EH (cell line): ENCODE data around the gene ZMAT5.

Experiments used
- DNase-seq: peaks from one replicate; pipeline ENCODE4 v3.0.0-alpha.2; 2015; ENCODE audit warnings: low read depth

The ZMAT5 gene

DNA sequence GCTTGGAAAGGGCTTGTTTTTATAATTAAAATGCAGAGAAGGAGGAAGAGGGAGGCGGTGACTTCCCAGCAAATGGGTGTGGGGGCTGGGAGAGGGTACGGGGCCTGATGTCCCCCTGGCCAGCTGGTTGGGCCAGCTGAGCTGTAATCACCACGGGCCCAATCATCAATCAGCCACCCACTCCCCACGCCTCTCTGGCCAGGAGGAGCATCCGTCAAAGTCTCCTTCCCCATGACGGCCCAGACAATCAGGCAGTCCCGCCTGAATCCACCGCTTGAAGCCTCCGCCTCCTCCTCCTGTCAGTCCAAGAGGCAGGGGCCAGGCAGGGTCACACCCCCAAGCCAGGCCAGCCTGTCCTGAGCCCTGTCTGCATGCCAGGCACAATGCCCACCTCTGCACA is 60.3 kb downstream of the ZMAT5 start:
- no peak for DNase-seq

GRCh38 chr22:29705651-29706050 is 61.2 kb downstream of the ZMAT5 start:
- no peak for DNase-seq

GRCh38 chr22:29704528-29705285 is 62.1 kb downstream of the ZMAT5 start:
- peak; percentile 41 for DNase-seq

- no peak for DNase-seq
Measured at GRCh38 chr22:29703569-29704195, 63.1 kb downstream of the ZMAT5 start.

DNA sequence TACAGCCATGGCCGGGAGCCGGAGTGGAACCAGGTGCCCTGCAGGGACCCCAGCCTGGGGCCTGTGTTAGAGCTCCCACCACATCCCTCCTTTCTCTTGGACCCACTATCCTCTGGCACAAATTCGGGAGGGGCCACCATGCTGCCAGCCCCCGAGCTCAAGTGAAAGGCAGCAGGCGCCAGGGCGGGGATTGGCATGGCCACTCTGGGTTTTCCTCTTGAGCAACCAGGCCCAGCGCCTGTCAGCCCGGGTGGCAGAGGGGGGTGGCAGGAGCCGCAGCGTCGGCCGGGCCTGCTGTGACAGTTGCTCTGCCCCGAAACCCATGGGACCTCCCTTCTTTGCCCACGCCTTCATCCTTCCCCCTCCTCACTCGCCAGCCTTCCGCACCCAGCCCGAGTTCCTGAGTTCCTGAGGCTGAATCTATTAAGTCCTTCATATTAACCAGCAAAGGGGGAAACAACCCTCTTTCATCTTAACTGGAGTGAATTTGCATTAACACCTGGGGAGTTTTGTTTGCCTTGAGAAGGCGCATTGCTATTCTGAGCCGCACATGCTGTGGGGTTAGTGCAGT is 63.8 kb downstream of the ZMAT5 start:
- no peak for DNase-seq

DNA sequence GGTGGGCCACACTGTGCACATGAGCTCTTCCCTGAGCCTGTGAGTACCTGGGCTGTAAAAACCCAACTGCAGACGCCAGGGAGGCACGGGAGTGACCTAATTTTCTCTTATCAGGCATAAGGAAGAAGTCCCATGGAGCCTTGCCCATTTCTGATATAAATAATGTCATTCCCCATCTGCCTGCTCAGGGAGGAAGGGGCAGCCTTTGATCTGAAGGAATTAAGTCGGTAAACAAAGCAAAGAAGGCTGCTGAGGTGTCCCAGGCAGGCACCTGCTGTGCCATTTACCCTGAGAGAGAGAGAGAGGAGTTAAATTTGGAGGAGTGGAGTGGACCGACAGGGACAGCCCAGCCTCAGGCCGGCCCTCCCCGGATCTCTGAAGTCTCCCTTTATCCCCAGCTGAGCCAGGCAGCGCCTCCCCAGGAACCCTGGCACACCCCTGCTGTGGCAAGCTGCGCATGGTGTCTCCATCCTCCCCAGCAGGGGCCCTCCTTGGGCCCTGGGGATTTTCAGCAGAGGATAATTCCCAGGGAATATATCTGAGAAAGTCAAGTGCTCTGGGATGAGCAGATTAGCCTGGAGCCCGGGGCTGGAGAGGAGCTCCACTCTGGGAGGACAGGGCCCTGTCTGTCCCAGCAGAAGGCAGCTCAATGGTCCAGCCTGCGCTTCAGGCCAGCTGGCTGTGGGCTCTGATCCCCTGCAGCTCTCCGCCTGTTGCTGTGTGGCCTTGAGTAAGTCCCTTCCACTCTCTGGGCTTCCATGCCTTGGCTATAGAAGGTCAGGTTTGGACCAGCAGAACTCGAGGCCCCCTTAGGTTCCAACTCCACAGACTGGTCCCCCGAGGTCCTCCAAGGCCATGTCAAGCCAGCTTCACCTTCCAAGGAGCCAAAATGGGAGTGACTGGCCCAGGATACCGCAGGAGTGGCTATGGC is 64.5 kb downstream of the ZMAT5 start:
- no peak for DNase-seq

DNA sequence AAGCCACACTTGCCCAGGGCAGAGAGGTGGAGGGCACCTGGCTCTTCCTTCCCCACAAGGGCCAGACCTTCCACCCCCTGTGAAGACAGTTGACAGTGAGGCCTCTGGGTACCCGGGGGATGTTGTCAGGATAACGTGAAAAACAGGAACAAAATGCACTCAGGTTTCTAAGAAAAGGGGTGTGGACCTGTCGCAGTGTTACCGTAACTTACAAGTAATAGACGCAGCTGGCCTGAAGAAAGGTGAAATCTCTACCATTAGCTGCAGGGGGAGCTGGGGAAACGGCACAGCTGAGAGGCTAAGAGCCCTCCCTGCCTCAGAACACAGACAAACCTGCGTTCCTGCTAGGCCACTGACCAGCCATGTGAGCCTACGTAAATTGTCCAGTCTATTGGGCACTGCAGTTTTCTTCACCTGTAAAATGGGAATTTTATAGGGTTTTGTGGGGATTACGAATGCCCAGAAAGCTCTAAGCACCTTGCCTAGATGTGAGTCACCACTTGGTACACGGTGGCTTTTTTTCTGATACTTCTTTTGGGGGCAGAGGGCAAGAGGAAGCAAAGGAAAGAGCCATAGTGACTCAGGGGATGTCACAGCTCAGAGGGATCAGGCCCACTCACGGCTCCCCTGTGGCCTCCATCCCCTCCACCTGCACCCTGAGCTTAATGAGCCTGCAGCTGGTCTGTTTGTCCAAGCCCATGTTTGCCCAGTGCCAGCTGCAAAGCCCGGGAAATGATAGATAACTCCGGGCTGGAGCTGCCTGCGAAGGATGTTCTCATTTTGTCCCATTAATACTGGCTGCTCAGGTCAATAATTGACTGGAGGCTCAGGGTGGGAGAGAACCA is 65.4 kb downstream of the ZMAT5 start:
- DNase-seq = peak; percentile 38

- DNase-seq = no peak
Measured at GRCh38 chr22:29700900-29701154, 66.0 kb downstream of the ZMAT5 start.

GRCh38 chr22:29700206-29700899 is 66.5 kb downstream of the ZMAT5 start:
- DNase-seq = peak; percentile 74

GRCh38 chr22:29697853-29698598 is 68.8 kb downstream of the ZMAT5 start:
- no peak for DNase-seq

- DNase-seq = no peak
Measured at GRCh38 chr22:29695129-29695926, 71.5 kb downstream of the ZMAT5 start.

GRCh38 chr22:29693671-29694070 is 73.1 kb downstream of the ZMAT5 start:
- DNase-seq = no peak

- no peak for DNase-seq
Measured at GRCh38 chr22:29693161-29693560, 73.6 kb downstream of the ZMAT5 start.

DNA sequence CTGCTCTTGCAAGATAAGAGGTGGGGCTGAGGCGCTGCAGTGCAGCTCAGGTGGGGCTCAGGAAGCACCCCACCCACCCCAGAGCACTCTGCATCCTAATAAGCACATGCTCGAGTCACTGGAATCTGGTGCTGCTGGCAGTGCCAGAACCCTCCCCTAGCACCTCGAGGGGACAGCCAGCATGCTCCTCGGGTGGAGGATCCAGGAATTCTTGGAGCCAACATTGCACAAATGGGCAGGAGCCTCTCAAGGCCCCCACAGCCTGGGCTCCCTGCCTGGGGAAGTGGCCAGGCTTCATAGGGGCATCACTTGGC is 74.5 kb downstream of the ZMAT5 start:
- no peak for DNase-seq

- no peak for DNase-seq
Measured at GRCh38 chr22:29691636-29692326, 75.0 kb downstream of the ZMAT5 start.

GRCh38 chr22:29690476-29690875 is 76.3 kb downstream of the ZMAT5 start:
- peak; percentile 62 for DNase-seq

DNA sequence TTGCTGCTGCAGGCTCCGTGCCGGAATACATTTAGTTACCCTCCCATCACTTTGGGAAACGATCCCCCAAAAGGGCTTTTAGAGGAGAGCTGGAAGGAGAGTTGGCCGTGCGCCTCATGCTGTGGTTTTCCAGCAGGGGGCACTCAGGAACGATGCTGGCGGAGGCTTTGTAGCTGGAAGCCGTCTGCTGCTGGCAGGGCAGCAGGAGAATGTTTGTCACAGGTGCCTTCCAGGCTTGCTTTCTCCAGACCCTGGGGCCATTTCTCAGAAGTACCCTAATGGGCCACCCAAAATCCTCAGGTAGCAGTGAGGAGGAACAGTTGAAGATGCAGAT is 77.0 kb downstream of the ZMAT5 start:
- peak; percentile 60 for DNase-seq

- no peak for DNase-seq
Measured at GRCh38 chr22:29689206-29689879, 77.5 kb downstream of the ZMAT5 start.

DNA sequence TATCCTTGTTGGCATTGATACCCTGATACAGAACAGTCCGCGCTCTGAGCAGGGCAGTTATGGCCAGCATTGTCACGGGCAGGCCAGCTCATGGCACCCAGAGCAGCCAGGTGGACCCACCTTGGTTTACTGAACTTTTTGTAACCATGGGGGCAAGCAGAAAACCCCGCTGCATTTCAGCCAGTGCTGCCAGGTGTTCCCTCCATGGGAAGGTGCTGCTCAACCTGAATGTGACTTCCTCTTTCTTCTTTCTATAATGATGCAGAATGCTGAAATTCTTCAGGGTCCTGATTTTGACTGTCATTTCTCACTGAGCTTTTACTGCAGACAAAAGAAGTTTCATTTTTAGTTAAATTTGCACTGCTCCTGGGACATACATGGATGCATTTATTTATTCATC is 82.6 kb downstream of the ZMAT5 start:
- DNase-seq = no peak
